HepG2 (cell line): Measurements from ENCODE around the gene TMEM106B.

ENCODE experiments used
- ARID2 ChIP-seq: sonication (generic); formaldehyde crosslinking; IDR thresholded peaks from 2 replicates; pipeline ENCODE4 v1.8.1; 2022; ENCODE audit warnings: mild to moderate bottlenecking, missing genetic modification reagents, borderline replicate concordance
- CTCF ChIP-seq: sonication (generic); formaldehyde crosslinking; IDR thresholded peaks from 2 replicates; pipeline ENCODE4 v1.5.0; 2020; ENCODE audit warnings: mild to moderate bottlenecking, missing genetic modification reagents, moderate library complexity
- ELK4 ChIP-seq: sonication (generic); formaldehyde crosslinking; IDR thresholded peaks from 2 replicates; pipeline ENCODE4 v1.9.0; 2021; ENCODE audit warnings: missing genetic modification reagents, borderline replicate concordance
- EZH2 ChIP-seq: conservative IDR thresholded peaks from 2 replicates; pipeline ENCODE4 v1.6.1; 2012; ENCODE audit warnings: mild to moderate bottlenecking, low read depth, low read length, moderate library complexity
- NFE2L1 ChIP-seq: sonication (generic); formaldehyde crosslinking; IDR thresholded peaks from 2 replicates; pipeline ENCODE4 v1.4.0; 2020; ENCODE audit warnings: missing genetic modification reagents, mild to moderate bottlenecking, borderline replicate concordance
- NR2F1 ChIP-seq, 2 experiments: fragments of 450-650 bp in 1 of 2; formaldehyde crosslinking in 1 of 2; IDR thresholded peaks; 2 replicates each; pipeline versions ENCODE4 v1.5.0 to v1.6.1; 2016 to 2020; ENCODE audit warnings: mild to moderate bottlenecking in 1 of 2, missing compliant biosample characterization in 1 of 2, missing genetic modification reagents in 1 of 2, moderate library complexity in 1 of 2
- POLR2AphosphoS5 ChIP-seq: IDR thresholded peaks from 2 replicates; pipeline ENCODE4 v1.6.1; 2012; ENCODE audit warnings: low read depth, low read length

GRCh38 chr7:12226756-12227155 is 15.7 kb downstream of the TMEM106B start:
- TF ChIP-seq NR2F1 (CRISPR knock-in tag; IDR thresholded peaks at IDR 0.05) = no peak
- no peak for TF ChIP-seq POLR2AphosphoS5
- no peak for TF ChIP-seq NFE2L1 (CRISPR knock-in tag)
- no peak for TF ChIP-seq EZH2
- no peak for TF ChIP-seq ARID2 (CRISPR knock-in tag)
- no peak for TF ChIP-seq CTCF
- no peak for TF ChIP-seq ELK4
